SIG-M5 treated with dmso at 0.1 percent for 504 hours (cell line): Measurements from ENCODE around the gene MALAT1.
"Not testable (repeated sequence)": the region's sequence is repeated elsewhere in the genome, so short reads cannot be mapped to it uniquely, and the experiment has no call there.

Source experiments
- DNase-seq: peaks from one replicate; lab custom pipeline; 2025; ENCODE audit not compliant: unreplicated experiment; lab: John Stamatoyannopoulos, UW

Gene MALAT1

DNA sequence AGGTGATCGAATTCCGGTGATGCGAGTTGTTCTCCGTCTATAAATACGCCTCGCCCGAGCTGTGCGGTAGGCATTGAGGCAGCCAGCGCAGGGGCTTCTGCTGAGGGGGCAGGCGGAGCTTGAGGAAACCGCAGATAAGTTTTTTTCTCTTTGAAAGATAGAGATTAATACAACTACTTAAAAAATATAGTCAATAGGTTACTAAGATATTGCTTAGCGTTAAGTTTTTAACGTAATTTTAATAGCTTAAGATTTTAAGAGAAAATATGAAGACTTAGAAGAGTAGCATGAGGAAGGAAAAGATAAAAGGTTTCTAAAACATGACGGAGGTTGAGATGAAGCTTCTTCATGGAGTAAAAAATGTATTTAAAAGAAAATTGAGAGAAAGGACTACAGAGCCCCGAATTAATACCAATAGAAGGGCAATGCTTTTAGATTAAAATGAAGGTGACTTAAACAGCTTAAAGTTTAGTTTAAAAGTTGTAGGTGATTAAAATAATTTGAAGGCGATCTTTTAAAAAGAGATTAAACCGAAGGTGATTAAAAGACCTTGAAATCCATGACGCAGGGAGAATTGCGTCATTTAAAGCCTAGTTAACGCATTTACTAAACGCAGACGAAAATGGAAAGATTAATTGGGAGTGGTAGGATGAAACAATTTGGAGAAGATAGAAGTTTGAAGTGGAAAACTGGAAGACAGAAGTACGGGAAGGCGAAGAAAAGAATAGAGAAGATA, at the start of gene MALAT1:
Gene MALAT1, plus strand, starts transcription at position 69 of the 736 bp plus-strand sequence.
- DNase-seq: peak; percentile 89

DNA sequence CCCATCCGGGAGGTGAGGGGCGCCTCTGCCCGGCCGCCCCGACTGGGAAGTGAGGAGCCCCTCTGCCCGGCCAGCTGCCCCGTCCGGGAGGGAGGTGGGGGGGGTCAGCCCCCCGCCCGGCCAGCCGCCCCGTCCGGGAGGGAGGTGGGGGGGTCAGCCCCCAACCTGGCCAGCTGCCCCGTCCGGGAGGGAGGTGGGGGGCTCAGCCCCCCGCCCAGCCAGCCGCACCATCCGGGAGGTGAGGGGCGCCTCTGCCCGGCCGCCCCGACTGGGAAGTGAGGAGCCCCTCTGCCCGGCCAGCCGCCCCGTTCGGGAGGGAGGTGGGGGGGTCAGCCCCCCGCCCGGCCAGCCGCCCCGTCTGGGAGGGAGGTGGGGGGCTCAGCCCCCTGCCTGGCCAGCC, 47.5 kb upstream of the MALAT1 start:
- DNase-seq: not testable (repeated sequence)

DNA sequence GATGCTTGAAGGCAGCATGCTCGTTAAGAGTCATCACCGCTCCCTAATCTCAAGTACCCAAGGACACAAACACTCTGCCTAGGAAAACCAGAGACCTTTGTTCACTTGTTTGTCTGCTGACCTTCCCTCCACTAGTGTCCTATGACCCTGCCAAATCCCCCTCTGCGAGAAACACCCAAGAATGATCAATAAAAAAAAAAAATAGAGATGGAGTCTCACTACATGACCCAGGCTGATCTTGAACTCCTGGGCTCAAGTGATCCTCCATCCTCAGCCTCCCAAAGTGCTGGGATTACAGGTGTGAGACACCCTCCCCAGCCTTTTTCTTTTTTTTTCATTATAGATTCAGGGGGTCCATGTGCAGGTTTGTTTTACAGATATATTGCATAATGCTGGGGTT, 46.6 kb upstream of the MALAT1 start:
- DNase-seq: not testable (repeated sequence)

DNA sequence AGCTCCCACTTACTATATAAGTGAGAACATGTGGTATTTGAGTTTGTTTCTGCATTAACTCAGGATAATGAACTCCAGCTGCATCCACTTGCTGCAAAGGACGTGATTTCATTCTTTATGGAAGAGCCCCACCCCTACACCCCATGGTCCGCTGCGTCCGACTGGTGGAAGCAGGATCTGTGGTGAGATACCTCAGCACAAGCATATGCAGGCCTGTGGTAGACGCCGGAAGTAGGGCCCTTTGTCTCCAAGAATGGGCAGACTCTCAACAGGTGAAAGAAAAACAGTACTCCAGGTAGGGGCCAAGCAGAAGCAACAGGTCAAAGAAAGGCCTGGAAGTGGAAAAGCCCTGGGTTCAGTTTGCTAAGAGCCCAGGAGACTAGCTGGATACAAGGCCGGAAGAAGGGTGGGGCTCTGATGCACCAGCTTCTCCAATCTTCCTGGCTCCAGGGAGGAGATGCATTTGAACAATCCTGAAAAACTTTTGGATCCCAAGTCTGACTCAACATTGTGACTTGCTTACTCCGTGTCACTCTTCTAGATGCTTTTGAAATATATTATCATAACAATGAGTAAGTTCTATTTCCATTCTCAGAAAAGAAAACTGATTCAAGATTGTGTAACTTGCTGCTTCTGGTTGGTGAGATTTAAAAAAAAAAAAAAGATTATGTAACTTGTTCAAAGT, 45.9 kb upstream of the MALAT1 start:
- DNase-seq: peak; percentile 81

DNA sequence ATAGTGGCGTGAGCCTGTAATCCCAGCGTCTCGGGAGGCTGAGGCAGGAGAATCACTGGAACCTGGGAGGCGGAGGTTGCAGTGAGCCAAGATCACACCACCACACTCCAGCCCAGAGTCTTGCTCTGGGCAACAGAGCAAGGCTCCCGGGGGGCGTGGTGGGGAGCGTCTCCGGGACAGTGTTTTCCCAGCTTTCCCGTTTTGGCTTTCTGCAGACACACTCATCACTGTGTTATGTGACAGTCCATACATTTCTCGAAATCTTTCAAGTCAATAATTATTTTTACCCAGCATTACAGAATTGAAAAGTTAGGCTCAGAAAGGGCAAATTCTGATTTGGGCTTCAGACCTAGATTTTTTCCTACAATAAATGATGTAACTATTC, 44.5 kb upstream of the MALAT1 start:
- no peak for DNase-seq

DNA sequence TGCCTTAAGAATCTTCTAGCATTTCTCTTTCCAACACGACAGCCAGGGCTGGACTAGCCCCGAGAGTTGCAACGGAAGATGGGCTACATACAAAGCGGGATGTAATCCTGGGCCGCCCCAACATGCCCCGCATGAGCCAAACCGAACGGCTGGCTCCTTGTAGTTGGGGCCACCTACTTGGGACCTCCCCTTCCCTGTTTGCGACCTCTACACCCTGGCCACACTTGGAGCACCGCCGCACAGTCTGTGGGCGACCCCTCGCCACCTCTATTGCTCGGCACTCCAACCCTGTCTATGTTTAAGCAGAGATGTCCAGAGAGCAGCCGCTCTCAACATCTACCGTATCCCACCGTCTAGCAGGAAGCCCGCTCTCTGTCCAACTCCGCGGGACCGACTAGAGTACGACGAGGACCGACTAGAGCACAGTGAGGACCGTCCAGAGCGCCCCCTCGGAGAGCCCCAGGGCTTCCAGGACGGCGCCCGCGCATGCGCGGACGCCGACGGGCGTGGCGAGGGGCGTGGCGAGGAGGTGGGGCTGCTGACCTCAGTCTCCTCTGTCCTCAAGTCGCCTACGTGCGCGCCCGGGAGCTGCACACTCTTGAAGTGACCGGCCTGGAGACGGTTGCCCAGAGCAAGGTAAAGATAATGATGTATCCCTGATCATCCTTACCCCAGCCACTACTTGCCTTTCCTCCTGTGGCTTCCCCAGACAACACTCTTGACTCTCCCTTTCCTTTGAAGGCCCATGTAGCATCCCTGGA, 44.0 kb upstream of the MALAT1 start:
- DNase-seq: peak; percentile 69

DNA sequence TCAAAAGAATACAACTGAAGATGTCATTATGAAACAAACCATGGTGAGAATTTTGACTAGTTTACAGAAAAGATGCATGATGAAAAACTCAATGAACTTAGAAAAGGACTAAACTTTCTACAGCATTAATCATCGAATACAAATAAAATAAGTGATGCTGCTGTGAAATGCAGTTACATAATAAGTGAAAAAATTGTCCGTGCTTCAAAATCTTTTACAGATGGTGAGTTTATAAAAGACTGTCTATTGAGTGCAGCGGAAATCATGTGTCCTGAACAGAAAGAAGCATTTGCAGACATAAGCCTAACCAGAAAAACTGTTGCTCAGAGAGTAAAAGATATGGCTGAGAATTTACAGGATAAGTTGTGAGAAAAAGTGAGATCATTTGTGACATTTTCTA, 42.4 kb upstream of the MALAT1 start:
- DNase-seq: no peak

DNA sequence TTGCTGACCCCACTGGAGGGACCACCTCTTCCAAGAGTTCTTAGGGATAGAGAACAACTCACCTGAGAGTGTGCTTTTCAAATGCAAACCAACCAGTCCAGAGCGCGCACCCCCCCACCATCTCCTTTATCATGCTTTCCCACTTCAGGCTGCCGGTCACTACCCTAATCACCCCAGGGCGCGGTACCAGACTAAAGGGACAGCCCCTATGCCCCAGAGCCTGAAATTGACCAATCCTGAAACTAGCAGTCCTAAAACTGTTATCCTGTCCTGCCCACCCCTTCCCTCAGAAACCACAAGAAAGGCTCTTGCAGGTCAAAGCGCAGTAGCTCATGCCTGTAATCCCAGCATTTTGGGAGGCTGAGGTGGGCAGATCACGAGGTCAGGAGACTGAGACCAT, 39.3 kb upstream of the MALAT1 start:
- DNase-seq: no peak

DNA sequence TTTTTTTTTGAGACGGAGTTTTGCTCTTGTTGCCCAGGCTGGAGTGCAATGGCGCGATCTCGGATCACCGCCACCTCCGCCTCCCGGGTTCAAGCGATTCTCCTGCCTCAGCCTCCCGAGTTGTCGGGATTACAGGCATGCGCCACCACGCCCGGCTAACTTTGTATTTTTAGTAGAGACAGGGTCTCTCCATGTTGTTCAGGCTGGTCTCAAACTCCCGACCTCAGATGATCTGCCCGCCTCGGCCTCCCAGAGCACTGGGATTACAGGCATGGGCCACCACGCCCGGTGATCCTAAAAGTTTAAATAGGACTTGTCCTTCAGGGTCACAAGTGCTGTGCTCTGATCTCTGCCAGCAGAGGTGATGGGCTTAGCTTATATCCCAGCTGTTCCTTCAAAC, 33.4 kb upstream of the MALAT1 start:
- not testable (repeated sequence) for DNase-seq

DNA sequence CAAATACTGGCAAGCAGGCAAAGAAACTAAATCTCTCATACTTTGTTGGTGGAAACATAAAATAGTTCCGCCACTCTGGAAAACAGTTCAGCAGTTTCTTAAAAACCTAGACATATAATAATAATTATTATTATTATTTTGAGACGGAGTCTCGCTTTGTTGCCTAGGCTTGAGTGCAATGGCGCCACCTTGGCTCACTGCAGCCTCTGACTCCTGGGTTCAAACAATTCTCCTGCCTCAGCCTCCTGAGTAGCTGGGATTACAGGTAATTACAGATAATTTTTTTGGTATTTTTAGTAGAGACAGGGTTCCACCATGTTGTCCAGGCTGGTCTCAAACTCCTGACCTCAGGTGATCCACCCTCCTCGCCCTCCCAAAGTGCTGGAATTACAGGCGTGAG, 31.5 kb upstream of the MALAT1 start:
- not testable (repeated sequence) for DNase-seq

DNA sequence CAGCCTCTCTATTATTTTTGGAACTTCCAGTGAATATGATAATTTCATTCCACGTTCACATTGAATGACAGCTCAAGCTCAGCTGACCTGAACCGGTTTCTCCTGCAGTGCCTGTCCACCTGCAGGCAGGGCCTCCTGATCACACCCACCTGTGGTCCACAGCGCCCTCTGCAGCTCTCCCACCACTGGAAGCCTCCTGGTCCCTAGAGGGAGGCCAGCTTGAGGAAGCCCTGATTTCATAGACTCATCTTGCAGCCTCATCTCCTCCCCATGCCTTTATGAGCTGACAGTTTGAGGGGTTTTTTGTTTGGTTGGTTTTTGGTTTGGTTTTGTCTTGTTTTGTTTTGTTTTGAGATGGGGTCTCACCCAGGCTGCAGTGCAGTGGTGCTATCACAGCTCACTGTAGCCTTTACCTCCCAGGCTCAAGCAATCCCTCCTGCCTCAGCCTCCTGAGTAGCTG, 29.9 kb upstream of the MALAT1 start:
- peak; percentile 65 for DNase-seq

DNA sequence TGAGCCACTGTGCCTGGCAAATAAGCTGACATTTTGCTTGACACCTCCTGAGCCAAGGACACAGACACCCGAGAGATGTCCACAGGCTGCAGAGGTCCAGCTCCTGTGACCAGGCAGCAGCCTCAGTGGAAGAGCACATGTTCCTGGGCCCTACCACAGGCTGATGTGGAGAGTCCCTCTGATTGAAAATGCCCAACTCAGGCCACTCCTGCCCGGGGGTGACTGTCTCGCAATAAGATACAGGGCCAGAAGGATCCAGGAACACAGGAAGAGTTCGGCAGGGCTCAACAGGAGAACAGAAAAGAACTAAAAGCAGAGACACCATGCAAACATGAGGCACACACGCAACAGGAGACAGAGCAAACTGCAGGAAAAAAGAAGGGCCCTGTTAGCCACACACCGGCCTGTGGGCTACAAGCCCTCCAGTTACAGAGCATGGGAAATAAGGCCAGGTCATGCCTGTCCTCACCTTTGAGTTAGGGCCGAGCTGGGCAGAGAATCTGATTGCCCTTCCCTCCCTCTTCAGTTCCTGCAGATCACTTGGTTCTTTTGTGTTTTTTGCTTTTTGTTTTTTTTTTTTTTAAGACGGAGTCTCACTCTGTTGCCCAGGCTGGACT, 28.3 kb upstream of the MALAT1 start:
- DNase-seq: no peak

DNA sequence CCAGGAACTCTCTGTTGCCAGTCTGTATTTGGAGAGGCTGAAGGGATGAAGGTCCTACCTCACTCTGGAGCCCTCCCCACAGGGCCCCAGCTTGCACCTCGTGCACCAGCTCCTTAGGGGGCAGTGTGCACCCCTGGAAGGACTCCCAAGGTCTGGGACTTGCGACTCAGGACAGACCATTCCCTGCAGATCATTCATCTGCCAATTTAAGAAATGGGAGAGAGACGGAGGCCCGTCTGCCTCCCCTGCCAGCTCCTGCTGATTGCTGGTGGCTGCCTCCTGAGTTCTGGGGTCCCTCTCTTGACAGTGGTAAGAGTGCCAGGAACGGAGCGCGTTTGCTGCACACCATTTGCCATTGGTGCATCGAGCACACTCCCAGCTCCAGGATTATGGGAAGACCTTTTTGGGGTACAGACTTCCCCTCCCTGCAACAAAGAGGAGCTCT, 27.4 kb upstream of the MALAT1 start:
- no peak for DNase-seq

DNA sequence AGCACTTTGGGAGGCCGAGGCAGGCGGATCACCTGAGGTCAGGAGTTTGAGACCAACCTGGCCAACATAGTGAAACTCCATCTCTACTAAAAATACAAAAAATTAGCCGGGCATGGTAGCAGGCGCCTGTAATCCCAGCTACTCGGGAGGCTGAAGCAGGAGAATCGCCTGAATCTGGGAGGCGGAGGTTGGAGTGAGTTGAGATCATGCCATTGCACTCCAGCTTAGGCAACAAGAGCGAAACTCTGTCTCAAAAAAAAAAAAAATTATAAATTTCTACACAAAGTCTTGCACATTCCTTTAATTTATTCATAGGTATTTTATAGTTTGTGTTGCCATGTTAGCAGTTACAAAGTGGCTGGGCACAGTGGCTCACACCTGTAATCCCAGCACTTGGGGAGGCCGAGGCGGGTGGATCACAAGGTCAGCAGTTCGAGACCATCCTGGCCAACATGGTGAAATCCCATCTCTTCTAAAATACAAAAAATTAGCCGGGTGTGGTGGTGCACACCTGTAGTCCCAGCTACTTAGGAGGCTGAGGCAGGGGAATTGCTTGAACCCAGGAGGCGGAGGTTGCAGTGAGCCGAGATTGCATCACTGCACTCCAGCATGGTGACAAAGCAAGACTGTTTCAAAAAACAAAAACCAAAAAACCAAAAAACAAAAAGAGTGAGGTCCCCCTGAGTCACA, 26.1 kb upstream of the MALAT1 start:
- not testable (repeated sequence) for DNase-seq

DNA sequence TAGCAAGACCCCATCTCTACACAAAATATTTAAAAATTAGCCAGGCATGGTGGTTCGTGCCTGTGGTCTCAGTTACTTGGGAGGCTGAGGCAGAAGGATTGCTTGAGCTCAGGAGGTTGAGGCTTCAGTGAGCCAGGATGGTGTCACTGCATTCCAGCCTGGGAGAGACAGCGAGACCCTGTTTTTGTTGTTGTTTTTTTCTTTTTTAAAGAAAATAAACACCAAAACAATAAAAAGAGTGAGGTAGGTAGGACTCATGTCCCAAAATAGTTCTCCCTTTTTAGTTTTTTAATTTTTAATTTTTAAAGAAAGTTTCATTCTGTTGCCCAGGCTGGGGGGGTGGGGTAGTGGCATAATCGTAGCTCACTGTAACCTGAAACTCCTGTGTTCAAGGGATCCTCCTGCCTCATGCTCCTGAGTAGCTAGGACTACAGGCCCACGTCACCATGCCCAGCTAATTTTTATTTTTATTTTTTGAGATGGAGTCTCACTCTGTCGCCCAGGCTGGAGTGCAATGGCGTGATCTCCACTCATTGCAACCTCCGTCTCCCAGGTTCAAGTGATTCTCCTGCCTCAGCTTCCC, 25.5 kb upstream of the MALAT1 start:
- DNase-seq: no peak

DNA sequence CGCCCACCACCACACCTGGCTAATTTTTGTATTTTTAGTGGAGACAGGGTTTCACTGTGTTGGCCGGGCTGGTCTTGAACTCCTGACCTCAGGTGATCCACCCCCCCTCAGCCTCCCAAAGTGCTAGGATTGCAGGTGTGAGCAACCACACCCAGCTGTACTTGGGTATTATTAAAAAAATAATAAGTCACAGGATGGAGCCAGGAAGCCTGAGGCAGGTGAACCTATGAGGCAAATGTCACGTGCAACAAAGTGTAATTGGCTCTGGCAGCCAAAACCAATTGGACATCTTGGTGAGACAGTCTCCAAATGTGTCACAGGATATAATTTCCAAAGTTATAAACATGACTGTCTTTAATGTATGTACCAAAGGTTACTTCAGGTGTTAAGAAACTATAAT, 24.0 kb upstream of the MALAT1 start:
- no peak for DNase-seq

DNA sequence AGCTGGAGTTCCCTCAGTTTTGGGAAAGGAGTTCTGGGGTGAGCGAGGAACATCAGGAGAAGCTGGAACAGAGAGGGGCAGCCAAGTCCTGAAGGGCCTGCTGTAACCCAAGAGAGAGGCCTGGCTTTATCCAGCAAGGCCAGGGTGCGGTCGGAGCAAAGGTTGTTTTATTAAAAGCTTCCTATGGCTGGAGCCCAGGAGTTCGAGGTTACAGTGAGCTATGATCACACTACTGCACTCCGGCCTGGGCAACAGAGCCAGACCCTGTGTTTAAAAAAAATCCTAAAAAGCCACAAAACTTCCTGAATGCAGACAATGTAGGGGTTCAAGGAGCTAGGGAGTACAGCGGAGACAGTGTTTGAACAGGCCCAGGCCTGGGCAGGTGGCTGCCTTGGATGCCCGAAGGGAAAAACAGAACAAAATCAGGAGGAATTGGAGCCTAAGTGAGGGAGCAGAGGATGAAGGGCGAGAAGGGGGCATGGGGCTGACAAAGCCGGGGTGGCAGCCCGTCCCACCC, 22.2 kb upstream of the MALAT1 start:
- no peak for DNase-seq

DNA sequence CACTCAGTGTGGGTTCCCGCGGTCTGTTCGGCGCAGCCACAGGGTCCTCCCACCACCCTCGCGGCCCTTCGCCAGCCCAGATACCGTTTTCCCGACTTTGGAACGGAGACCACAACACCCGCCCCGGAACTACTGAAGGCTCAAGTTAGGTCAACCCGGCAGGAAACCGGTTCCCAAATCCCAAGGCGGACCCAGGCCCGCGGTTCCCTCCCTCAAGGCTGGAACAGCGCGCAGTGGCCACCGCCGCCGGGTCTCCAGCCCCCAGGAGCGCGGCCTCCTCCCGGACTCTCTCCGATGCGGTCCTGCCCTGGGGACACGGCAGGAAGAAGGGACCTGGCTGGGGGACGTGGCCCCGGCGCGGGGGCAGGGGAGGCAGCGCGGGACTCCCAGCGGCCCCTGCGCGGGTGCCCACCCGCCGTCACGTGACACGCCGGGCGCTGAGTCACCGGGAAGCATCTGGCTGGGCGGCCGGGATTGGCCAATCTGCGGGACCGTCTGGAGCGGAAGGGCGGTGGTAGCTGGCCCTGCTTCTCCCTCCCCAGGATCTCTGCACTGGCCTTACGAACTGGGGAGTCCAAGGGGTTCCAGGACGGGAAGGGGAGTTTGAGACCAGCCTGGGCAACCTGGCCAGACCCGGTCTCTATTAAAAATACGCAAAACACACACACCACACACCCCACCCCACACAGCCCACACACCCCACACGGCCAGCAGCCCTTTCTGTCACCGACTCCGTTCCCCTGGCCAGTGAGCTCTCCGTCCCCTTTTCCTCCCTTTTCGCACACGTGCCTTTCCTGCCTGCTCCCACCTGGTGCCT, 21.5 kb upstream of the MALAT1 start:
- DNase-seq: peak; percentile 89
